Activated B cell treated with CpG ODN at 0.5 μM for 24 hours (primary cell): ENCODE results near the gene AGAP1. TPM values are rescaled to one million over a fixed set of nuclear protein-coding genes. Genes with fewer than 3 reads are reported as not detected.

Source experiments
- ATAC-seq: fragments of 200-7000 bp; cut with Tn5 transposase; one replicate; pipeline ENCODE4 v1.10.0; 2021; ENCODE audit warnings: low read depth, mild to moderate bottlenecking, moderate library complexity
- CTCF ChIA-PET: fragments of 350-600 bp; sonication (Branson Sonifier 250); formaldehyde crosslinking; loops from one replicate; lab custom pipeline; 2021; ENCODE audit warnings: antibody characterized with exemption; lab: Charles Lee
- POLR2A ChIA-PET: fragments of 350-600 bp; sonication (Branson Sonifier 250); formaldehyde crosslinking; loops from one replicate; lab custom pipeline; 2021; ENCODE audit warnings: antibody characterized with exemption; lab: Charles Lee
- DNase-seq: peaks from one replicate; pipeline ENCODE4 v3.0.0; 2022
- H3K27ac Mint-ChIP-seq: one replicate; pipeline ENCODE4 v1.8.0; 2020; ENCODE audit warnings: mixed read lengths
- H3K27me3 Mint-ChIP-seq: one replicate; pipeline ENCODE4 v1.8.0; 2021; ENCODE audit warnings: mixed read lengths
- H3K36me3 Mint-ChIP-seq: one replicate; pipeline ENCODE4 v1.8.0; 2021; ENCODE audit warnings: low read depth, mixed read lengths
- H3K4me1 Mint-ChIP-seq: one replicate; pipeline ENCODE4 v1.8.0; 2021; ENCODE audit warnings: mixed read lengths
- H3K4me3 Mint-ChIP-seq: one replicate; pipeline ENCODE4 v1.8.0; 2020; ENCODE audit warnings: mild to moderate bottlenecking, mixed read lengths
- H3K9me3 Mint-ChIP-seq: one replicate; pipeline ENCODE4 v1.8.0; 2020; ENCODE audit warnings: mixed read lengths
- CTCF ChIP-seq: fragments of 200-600 bp; IDR thresholded peaks from one replicate; pipeline ENCODE4 v1.8.0; 2022; ENCODE audit warnings: antibody characterized with exemption, mild to moderate bottlenecking
- intact Hi-C: fragments of 100-400 bp; cut with micrococcal nuclease; formaldehyde crosslinking; loops from one replicate; pipeline ENCODE4 v1.15.1; 2024
- total RNA-seq: library from RNA; stranded (reverse); gene quantifications from 2 replicates; pipeline ENCODE4 v1.2.3, GENCODE V29; 2022

The AGAP1 gene
- total RNA-seq, 1 donor from 2014 or later = not detected

- no peak for TF ChIP-seq CTCF
- ChIA-PET CTCF (interaction anchor here (0.6 kb wide), 1 partner anchor 619 kb away, joined by 6 read pairs; no protein-coding TSS in a partner anchor), POLR2A (no interaction called here)
- Mint-ChIP-seq H3K4me3 (no peak overlapping the region), H3K36me3 (no peaks in the 10 kb centered on the region), H3K27ac (no peak overlapping the region), H3K9me3 (no peaks in the 10 kb centered on the region), H3K4me1 (no peaks in the 10 kb centered on the region), H3K27me3 (no peaks in the 10 kb centered on the region)
- no peak for ATAC-seq
- no peak for DNase-seq
- intact Hi-C loops = no loop called here
Measured at GRCh38 chr2:235592430-235592829, 98.6 kb downstream of the AGAP1 start.

- no peaks in the 10 kb centered on the region for H3K36me3 Mint-ChIP-seq
- intact Hi-C loops = no loop called here
- POLR2A ChIA-PET = no interaction called here
- H3K4me1 Mint-ChIP-seq = no peaks in the 10 kb centered on the region
- H3K27ac Mint-ChIP-seq = no peak overlapping the region
- no peak for ATAC-seq
- H3K27me3 Mint-ChIP-seq = no peaks in the 10 kb centered on the region
- H3K9me3 Mint-ChIP-seq = no peaks in the 10 kb centered on the region
- CTCF ChIA-PET = interaction anchor here (0.6 to 1.6 kb wide), 2 partner anchors 19 to 620 kb away, joined by 3 to 6 read pairs; no protein-coding TSS in a partner anchor
- TF ChIP-seq CTCF = no peak
- H3K4me3 Mint-ChIP-seq = no peak overlapping the region
- no peak for DNase-seq
Measured at GRCh38 chr2:235592836-235593235, 99.0 kb downstream of the AGAP1 start.

GRCh38 chr2:235594041-235594440, 100.2 kb downstream of the AGAP1 start:
- no peak for DNase-seq
- POLR2A ChIA-PET = no interaction called here
- ATAC-seq = no peak
- TF ChIP-seq CTCF = no peak
- no peak overlapping the region for H3K27ac Mint-ChIP-seq
- intact Hi-C loops = loop anchor here (2.0 kb wide), 1 partner anchor 457 kb away; no protein-coding TSS in a partner anchor
- H3K4me1 Mint-ChIP-seq = no peaks in the 10 kb centered on the region
- no peak overlapping the region for H3K4me3 Mint-ChIP-seq
- CTCF ChIA-PET = interaction anchor here (1.6 kb wide), 1 partner anchor 20 kb away, joined by 3 read pairs; no protein-coding TSS in a partner anchor
- H3K27me3 Mint-ChIP-seq = no peaks in the 10 kb centered on the region
- H3K9me3 Mint-ChIP-seq = no peaks in the 10 kb centered on the region
- H3K36me3 Mint-ChIP-seq = no peaks in the 10 kb centered on the region

GRCh38 chr2:235594964-235595363, 101.1 kb downstream of the AGAP1 start:
- Mint-ChIP-seq H3K27ac (no peak overlapping the region), H3K4me3 (no peak overlapping the region), H3K4me1 (no peaks in the 10 kb centered on the region), H3K9me3 (no peaks in the 10 kb centered on the region), H3K36me3 (no peaks in the 10 kb centered on the region), H3K27me3 (no peaks in the 10 kb centered on the region)
- intact Hi-C loops = loop anchor here (2.0 kb wide), 1 partner anchor 458 kb away; no protein-coding TSS in a partner anchor
- POLR2A ChIA-PET = no interaction called here
- CTCF ChIA-PET = interaction anchor here (0.9 kb wide), 1 partner anchor 15 kb away, joined by 3 read pairs; no protein-coding TSS in a partner anchor
- no peak for DNase-seq
- no peak for TF ChIP-seq CTCF
- ATAC-seq = no peak

GRCh38 chr2:235595422-235596010, 101.7 kb downstream of the AGAP1 start:
- no peak for TF ChIP-seq CTCF
- Mint-ChIP-seq H3K36me3 (no peaks in the 10 kb centered on the region), H3K9me3 (no peaks in the 10 kb centered on the region), H3K27me3 (no peaks in the 10 kb centered on the region), H3K27ac (no peak overlapping the region), H3K4me3 (no peak overlapping the region), H3K4me1 (no peaks in the 10 kb centered on the region)
- CTCF ChIA-PET = interaction anchor here (0.9 kb wide), 1 partner anchor 14 kb away, joined by 3 read pairs; no protein-coding TSS in a partner anchor
- POLR2A ChIA-PET = no interaction called here
- DNase-seq (no peak), ATAC-seq (no peak)
- intact Hi-C loops = loop anchor here (2.0 kb wide), 1 partner anchor 459 kb away; no protein-coding TSS in a partner anchor
